ENCODE data around the gene ADAM17. TPM values are rescaled to one million over a fixed set of nuclear protein-coding genes. Genes with fewer than 3 reads are reported as not detected.
A peak's percentile ranks its signal among the peaks of the same experiment; 100 is the strongest.

The ADAM17 gene
- total and polyA plus RNA-seq, 2 of the 13 experiments (the other 11 are each of a cell fraction or from before 2014, with no cell fraction given), result 6.5 to 33.4 TPM

- 0 out of 2 replicates have a peak, but pooled peaks have one; percentile 62 for TF ChIP-seq BRD4 (CRISPR knock-in tag; IDR thresholded peaks at IDR 0.05)
- peak; percentile 99 for TF ChIP-seq ZBTB2 (CRISPR knock-in tag; IDR thresholded peaks at IDR 0.05; ENCODE audit: low read depth)
- TF ChIP-seq, protein P1, sequence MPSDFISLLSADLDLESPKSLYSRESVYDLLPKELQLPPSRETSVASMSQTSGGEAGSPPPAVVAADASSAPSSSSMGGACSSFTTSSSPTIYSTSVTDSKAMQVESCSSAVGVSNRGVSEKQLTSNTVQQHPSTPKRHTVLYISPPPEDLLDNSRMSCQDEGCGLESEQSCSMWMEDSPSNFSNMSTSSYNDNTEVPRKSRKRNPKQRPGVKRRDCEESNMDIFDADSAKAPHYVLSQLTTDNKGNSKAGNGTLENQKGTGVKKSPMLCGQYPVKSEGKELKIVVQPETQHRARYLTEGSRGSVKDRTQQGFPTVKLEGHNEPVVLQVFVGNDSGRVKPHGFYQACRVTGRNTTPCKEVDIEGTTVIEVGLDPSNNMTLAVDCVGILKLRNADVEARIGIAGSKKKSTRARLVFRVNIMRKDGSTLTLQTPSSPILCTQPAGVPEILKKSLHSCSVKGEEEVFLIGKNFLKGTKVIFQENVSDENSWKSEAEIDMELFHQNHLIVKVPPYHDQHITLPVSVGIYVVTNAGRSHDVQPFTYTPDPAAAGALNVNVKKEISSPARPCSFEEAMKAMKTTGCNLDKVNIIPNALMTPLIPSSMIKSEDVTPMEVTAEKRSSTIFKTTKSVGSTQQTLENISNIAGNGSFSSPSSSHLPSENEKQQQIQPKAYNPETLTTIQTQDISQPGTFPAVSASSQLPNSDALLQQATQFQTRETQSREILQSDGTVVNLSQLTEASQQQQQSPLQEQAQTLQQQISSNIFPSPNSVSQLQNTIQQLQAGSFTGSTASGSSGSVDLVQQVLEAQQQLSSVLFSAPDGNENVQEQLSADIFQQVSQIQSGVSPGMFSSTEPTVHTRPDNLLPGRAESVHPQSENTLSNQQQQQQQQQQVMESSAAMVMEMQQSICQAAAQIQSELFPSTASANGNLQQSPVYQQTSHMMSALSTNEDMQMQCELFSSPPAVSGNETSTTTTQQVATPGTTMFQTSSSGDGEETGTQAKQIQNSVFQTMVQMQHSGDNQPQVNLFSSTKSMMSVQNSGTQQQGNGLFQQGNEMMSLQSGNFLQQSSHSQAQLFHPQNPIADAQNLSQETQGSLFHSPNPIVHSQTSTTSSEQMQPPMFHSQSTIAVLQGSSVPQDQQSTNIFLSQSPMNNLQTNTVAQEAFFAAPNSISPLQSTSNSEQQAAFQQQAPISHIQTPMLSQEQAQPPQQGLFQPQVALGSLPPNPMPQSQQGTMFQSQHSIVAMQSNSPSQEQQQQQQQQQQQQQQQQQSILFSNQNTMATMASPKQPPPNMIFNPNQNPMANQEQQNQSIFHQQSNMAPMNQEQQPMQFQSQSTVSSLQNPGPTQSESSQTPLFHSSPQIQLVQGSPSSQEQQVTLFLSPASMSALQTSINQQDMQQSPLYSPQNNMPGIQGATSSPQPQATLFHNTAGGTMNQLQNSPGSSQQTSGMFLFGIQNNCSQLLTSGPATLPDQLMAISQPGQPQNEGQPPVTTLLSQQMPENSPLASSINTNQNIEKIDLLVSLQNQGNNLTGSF (CRISPR knock-in tag; IDR thresholded peaks at IDR 0.05), result no peak; the same call in 1 of the 2 replicates
- TF ChIP-seq ZNF460 (CRISPR knock-in tag; IDR thresholded peaks at IDR 0.05; ENCODE audit: borderline replicate concordance), result peak; percentile 56; the same call in 1 of the 2 replicates
- TF ChIP-seq ZSCAN25 (CRISPR knock-in tag; IDR thresholded peaks at IDR 0.05), result no peak
- peak; percentile 79 for TF ChIP-seq ZNF781 (CRISPR knock-in tag; IDR thresholded peaks at IDR 0.05; ENCODE audit: borderline replicate concordance, not compliant biosample characterization)
- TF ChIP-seq GFI1 (CRISPR knock-in tag; IDR thresholded peaks at IDR 0.05; ENCODE audit: borderline replicate concordance), result peak; percentile 80
- TF ChIP-seq RORA (CRISPR knock-in tag; IDR thresholded peaks at IDR 0.05), result peak; percentile 75; the same call in 1 of the 2 replicates
- peak; percentile 80 for TF ChIP-seq ESRRA (CRISPR knock-in tag; IDR thresholded peaks at IDR 0.05; ENCODE audit: low read depth)
- TF ChIP-seq HOXA7 (CRISPR knock-in tag; IDR thresholded peaks at IDR 0.05), result no peak
- TF ChIP-seq ONECUT2 (CRISPR knock-in tag; IDR thresholded peaks at IDR 0.05), result no peak
- no peak for TF ChIP-seq SNRNP70 (IDR thresholded peaks at IDR 0.05; ENCODE audit: low read depth, low read length)
- peak; percentile 86 for TF ChIP-seq KLF9 (CRISPR knock-in tag; IDR thresholded peaks at IDR 0.05; ENCODE audit: low read depth)
- peak; percentile 77 for TF ChIP-seq ZNF205 (CRISPR knock-in tag; IDR thresholded peaks at IDR 0.05)
- TF ChIP-seq THAP7 (CRISPR knock-in tag; IDR thresholded peaks at IDR 0.05), result peak; percentile 91
- 0 out of 2 replicates have a peak, but pooled peaks have one; percentile 15 for TF ChIP-seq ATF3 (CRISPR knock-in tag; IDR thresholded peaks at IDR 0.05)
- TF ChIP-seq FOSL2 (CRISPR knock-in tag; IDR thresholded peaks at IDR 0.05), result peak; percentile 40; the same call in 1 of the 2 replicates
- peak; percentile 94 for TF ChIP-seq NRL (CRISPR knock-in tag; IDR thresholded peaks at IDR 0.05; ENCODE audit: borderline replicate concordance)
- peak; percentile 94 for TF ChIP-seq TFDP2 (CRISPR knock-in tag; IDR thresholded peaks at IDR 0.05)
These were observed at the start of gene ADAM17 (continued) for GRCh38 chr2:9555297-9556120.
